Sigmoid colon (tissue), 4 donors: ENCODE measurements around the gene ABCB6.

Source experiments
- CTCF ChIP-seq, 4 experiments: fragments of 450-650 bp in 3 of 4; fragments of 200-600 bp in 1 of 4; IDR thresholded peaks; one replicate each; pipeline ENCODE4 v1.5.1; 2016 to 2019; ENCODE audit warnings: antibody characterized with exemption in 4 of 4, mild to moderate bottlenecking in 3 of 4, moderate library complexity in 2 of 4
- POLR2AphosphoS5 ChIP-seq, 4 donors: sonication (generic); formaldehyde crosslinking; IDR thresholded peaks; one replicate each; pipeline ENCODE4 v1.6.1; 2017; ENCODE audit warnings: antibody characterized with exemption in 4 of 4

GRCh38 chr2:219207134-219207883 is 11.4 kb downstream of the ABCB6 start:
- TF ChIP-seq CTCF (IDR thresholded peaks at IDR 0.05) (no peak), POLR2AphosphoS5 (IDR thresholded peaks at IDR 0.05) (no peak)
